ENCODE data around the gene ARAP3. TPM values are rescaled to one million over a fixed set of nuclear protein-coding genes. Genes with fewer than 3 reads are reported as not detected.
A peak's percentile ranks its signal among the peaks of the same experiment; 100 is the strongest.

Gene ARAP3
- total and polyA plus RNA-seq, 9 of the 15 experiments (the other 6 are each of a cell fraction or from before 2014, with no cell fraction given): 0.83 to 25.7 (median 6.4) TPM

DNA sequence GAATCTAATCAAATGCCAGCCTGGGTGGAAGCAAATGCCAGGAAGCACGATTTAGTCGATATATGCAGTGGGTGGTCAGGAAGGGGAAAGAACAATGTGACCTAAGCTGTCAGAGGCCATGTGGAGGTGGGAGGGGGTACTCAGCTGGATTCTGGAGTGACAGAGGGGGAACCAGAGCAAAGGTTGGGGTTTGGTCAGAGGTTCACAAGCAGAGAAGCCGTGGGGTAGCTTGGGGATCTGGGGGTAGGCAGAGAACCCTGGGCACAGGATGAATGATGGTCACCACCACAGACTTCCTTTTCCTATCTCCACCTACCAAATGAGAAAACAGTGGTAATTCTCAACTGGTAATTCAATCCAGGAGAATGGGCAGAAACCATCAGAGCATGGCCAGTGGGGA, 24.1 kb upstream of the ARAP3 start:
- TF ChIP-seq DMBX1 (CRISPR knock-in tag; IDR thresholded peaks at IDR 0.05; ENCODE audit: borderline replicate concordance): no peak
- Histone ChIP-seq H2AFZ (ENCODE audit: low read depth, low read length) (no peak overlapping the region), H3K4me3 (no peak overlapping the region), H3K27me3 (ENCODE audit: control insufficient read depth in 2 of 2, insufficient read depth in 2 of 2, low read length in 2 of 2) (peaks cover 31 to 43% of the 10 kb centered on the region in 2 experiments; a peak in 4 of 5 replicates), H3K27ac (ENCODE audit: extremely low read depth, low read depth, low read length) (no peak overlapping the region), H3K36me3 (ENCODE audit: control insufficient read depth, insufficient read depth, low read length) (no peaks in the 10 kb centered on the region), H4K20me1 (replicated peaks; ENCODE audit: control insufficient read depth, insufficient read depth, low read length) (no peaks in the 10 kb centered on the region; the same call in 1 of the 2 replicates), H3K4me2 (ENCODE audit: insufficient read depth, low read length) (no peak overlapping the region), H3K4me1 (replicated peaks in 1 of 2; ENCODE audit: control insufficient read depth in 2 of 2, insufficient read depth in 2 of 2, low read length in 2 of 2) (peaks cover 0 to 9% of the 10 kb centered on the region in 2 experiments; a peak in 3 of 5 replicates), H3K9me3 (replicated peaks; ENCODE audit: control insufficient read depth, insufficient read depth, low read depth, low read length) (no peaks in the 10 kb centered on the region), H3K9me1 (ENCODE audit: control insufficient read depth, insufficient read depth, low read length) (no peaks in the 10 kb centered on the region), H3K9ac (ENCODE audit: insufficient read depth in 1 of 2, low read depth in 2 of 2, low read length in 2 of 2) (no peak overlapping the region), H3K79me2 (ENCODE audit: control insufficient read depth, insufficient read depth, low read length) (no peaks in the 10 kb centered on the region)
- CTCF ChIA-PET (ENCODE audit: low intra/inter-chr PET ratio): no interaction called here
- no peak for FAIRE-seq
- intact Hi-C loops (cut with micrococcal nuclease) (no loop called here), in situ Hi-C loops (cut with MboI) (loop anchor here (5.0 to 10.0 kb wide), 3 partner anchors 109 to 429 kb away; no protein-coding TSS in a partner anchor)
- WGBS (ENCODE audit: insufficient coverage, low coverage, missing lambda C conversion rate): 5% methylated on average over 3 of the region's 3 CpGs
- no peak for ATAC-seq
- no TSS peak for BruUV-seq (replicated peaks)
- no peak for DNase-seq (ENCODE audit: extremely low read depth in 1 of 4, low spot score in 3 of 4)
- POLR2A ChIA-PET: interaction anchor here (0.6 kb wide), 1 partner anchor 20 kb away, joined by 3 read pairs; no protein-coding TSS in a partner anchor

DNA sequence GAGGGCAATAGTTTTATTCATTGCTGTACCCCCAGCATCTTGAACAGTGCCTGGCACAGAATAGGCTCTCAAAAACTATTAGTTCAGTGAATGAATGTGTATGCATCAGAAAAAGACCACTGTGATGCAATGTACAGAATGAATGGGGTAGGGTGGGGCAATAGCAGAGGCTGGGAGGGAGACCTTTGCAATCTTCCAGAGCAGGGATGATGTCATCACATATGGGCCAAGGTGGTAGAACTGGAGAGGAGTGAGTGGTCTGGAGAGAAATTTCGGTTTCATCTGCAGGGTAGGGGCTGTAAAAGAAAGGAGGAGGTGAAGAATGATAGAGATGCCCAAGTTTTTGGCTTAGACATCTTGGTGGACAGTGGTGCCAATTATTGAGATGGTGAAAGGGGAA, 23.4 kb upstream of the ARAP3 start:
- no peaks in the 10 kb centered on the region for H3K9me1 ChIP-seq (ENCODE audit: control insufficient read depth, insufficient read depth, low read length)
- H3K79me2 ChIP-seq (ENCODE audit: control insufficient read depth, insufficient read depth, low read length): no peaks in the 10 kb centered on the region
- no peaks in the 10 kb centered on the region; the same call in 1 of the 2 replicates for H4K20me1 ChIP-seq (replicated peaks; ENCODE audit: control insufficient read depth, insufficient read depth, low read length)
- in situ Hi-C loops (cut with MboI) (loop anchor here (5.0 to 10.0 kb wide), 3 partner anchors 109 to 429 kb away; no protein-coding TSS in a partner anchor), intact Hi-C loops (cut with micrococcal nuclease) (no loop called here)
- 0% methylated on average over 1 of the region's 1 CpG for WGBS (ENCODE audit: insufficient coverage, low coverage, missing lambda C conversion rate)
- ChIA-PET CTCF (ENCODE audit: low intra/inter-chr PET ratio) (no interaction called here), POLR2A (no interaction called here)
- no peak overlapping the region for H3K4me3 ChIP-seq
- no peak for DNase-seq (ENCODE audit: extremely low read depth in 1 of 4, low spot score in 3 of 4)
- peaks cover 30 to 45% of the 10 kb centered on the region in 2 experiments; a peak in 4 of 5 replicates for H3K27me3 ChIP-seq (ENCODE audit: control insufficient read depth in 2 of 2, insufficient read depth in 2 of 2, low read length in 2 of 2)
- H3K9me3 ChIP-seq (replicated peaks; ENCODE audit: control insufficient read depth, insufficient read depth, low read depth, low read length): no peaks in the 10 kb centered on the region
- no peak for ATAC-seq
- H3K4me2 ChIP-seq (ENCODE audit: insufficient read depth, low read length): no peak overlapping the region
- H3K27ac ChIP-seq (ENCODE audit: extremely low read depth, low read depth, low read length): no peak overlapping the region
- FAIRE-seq: no peak
- BruUV-seq (replicated peaks): no TSS peak
- H3K4me1 ChIP-seq (replicated peaks in 1 of 2; ENCODE audit: control insufficient read depth in 2 of 2, insufficient read depth in 2 of 2, low read length in 2 of 2): peaks cover 0 to 9% of the 10 kb centered on the region in 2 experiments; a peak in 3 of 5 replicates
- TF ChIP-seq CEBPG (CRISPR knock-in tag; IDR thresholded peaks at IDR 0.05): no peak
- 0 out of 4 replicates have a peak, but pooled peaks of 1 of the 2 experiments have one; percentile 32 for TF ChIP-seq CEBPG (tag; conservative IDR thresholded peaks at IDR 0.05 in 1 of 2, IDR thresholded peaks at IDR 0.05 in 1 of 2)
- peak; percentile 69 for TF ChIP-seq ATF3 (IDR thresholded peaks at IDR 0.05)
- no peak for TF ChIP-seq ATF3 (CRISPR knock-in tag; conservative IDR thresholded peaks at IDR 0.05)
- no peak for TF ChIP-seq ZNF174 (CRISPR knock-in tag; IDR thresholded peaks at IDR 0.05)
- H3K36me3 ChIP-seq (ENCODE audit: control insufficient read depth, insufficient read depth, low read length): no peaks in the 10 kb centered on the region
- H2AFZ ChIP-seq (ENCODE audit: low read depth, low read length): no peak overlapping the region
- no peak overlapping the region for H3K9ac ChIP-seq (ENCODE audit: insufficient read depth in 1 of 2, low read depth in 2 of 2, low read length in 2 of 2)

Measured in K562 (cell line).